A673 (cell line): ENCODE data around the gene DMKN. TPM values are rescaled to one million over a fixed set of nuclear protein-coding genes. Genes with fewer than 3 reads are reported as not detected.

Experiments
- BruUV-seq: library from RNA; stranded (reverse); fragments of 400-500 nt; replicated peaks from 2 replicates; lab custom pipeline; 2021; lab: Mats Ljungman, UMichigan
- CTCF ChIA-PET: fragments of 300-600 bp; sonication (Branson Sonifier 250); formaldehyde crosslinking; loops from one replicate; lab custom pipeline; 2022; ENCODE audit warnings: antibody characterized with exemption; lab: Charles Lee
- POLR2A ChIA-PET: fragments of 300-600 bp; sonication (Branson Sonifier 250); formaldehyde crosslinking; loops from one replicate; lab custom pipeline; 2022; ENCODE audit warnings: antibody characterized with exemption; ENCODE audit not compliant: low non-redundant PET; lab: Charles Lee
- DNase-seq: peaks from one replicate; pipeline ENCODE4 v3.0.0-alpha.2; 2015; ENCODE audit warnings: low spot score
- H3K27ac ChIP-seq: fragments of 200-600 bp; sonication (generic); 2 replicates; pipeline ENCODE4 v1.5.1; 2016; ENCODE audit warnings: mixed run types, low read depth, mild to moderate bottlenecking, mixed read lengths, antibody characterized with exemption, low read length; ENCODE audit not compliant: poor library complexity, severe bottlenecking
- H3K27me3 ChIP-seq: fragments of 200-600 bp; sonication (generic); replicated peaks from 2 replicates; pipeline ENCODE4 v1.6.1; 2017; ENCODE audit warnings: mixed run types, low read depth, mild to moderate bottlenecking, mixed read lengths, antibody characterized with exemption, low read length; ENCODE audit not compliant: insufficient read depth, poor library complexity
- H3K36me3 ChIP-seq: fragments of 200-600 bp; sonication (generic); 2 replicates; pipeline ENCODE4 v1.6.1; 2016; ENCODE audit warnings: mixed run types, mild to moderate bottlenecking, mixed read lengths, antibody characterized with exemption, low read length; ENCODE audit not compliant: insufficient read depth, poor library complexity, severe bottlenecking
- H3K4me1 ChIP-seq: fragments of 200-600 bp; sonication (generic); 2 replicates; pipeline ENCODE4 v1.6.1; 2017; ENCODE audit warnings: mixed run types, mild to moderate bottlenecking, mixed read lengths, antibody characterized with exemption, low read length; ENCODE audit not compliant: insufficient read depth, poor library complexity, severe bottlenecking
- H3K4me3 ChIP-seq: fragments of 200-600 bp; sonication (generic); 2 replicates; pipeline ENCODE4 v1.5.1; 2016; ENCODE audit warnings: low read depth, mixed run types, mild to moderate bottlenecking, mixed read lengths, low read length; ENCODE audit not compliant: poor library complexity, severe bottlenecking
- H3K9me3 ChIP-seq: fragments of 200-600 bp; sonication (generic); 2 replicates; pipeline ENCODE4 v1.6.1; 2016; ENCODE audit warnings: mixed run types, low read depth, mild to moderate bottlenecking, mixed read lengths, antibody characterized with exemption, low read length; ENCODE audit not compliant: poor library complexity, severe bottlenecking
- EZH2 ChIP-seq: fragments of 200-600 bp; sonication (generic); IDR thresholded peaks from 2 replicates; pipeline ENCODE4 v1.6.1; 2017; ENCODE audit warnings: borderline replicate concordance, low read depth, mild to moderate bottlenecking, mixed read lengths, antibody characterized with exemption, low read length; ENCODE audit not compliant: poor library complexity, severe bottlenecking
- intact Hi-C: fragments of 100-400 bp; cut with micrococcal nuclease; formaldehyde crosslinking; loops from one replicate; pipeline ENCODE4 v1.10.0; 2022; ENCODE audit not compliant: unreplicated experiment
- total RNA-seq: library from RNA; stranded (reverse); gene quantifications from 2 replicates; pipeline ENCODE4 v1.2.3, GENCODE V29; 2021
- TF ChIP-seq, protein P1 (sequence below): fragments of 300-800, 200-600 bp; sonication (generic); conservative IDR thresholded peaks from 2 replicates; pipeline ENCODE4 v1.5.1; 2017; ENCODE audit warnings: low read depth, mild to moderate bottlenecking, antibody characterized with exemption, low read length, moderate library complexity, mixed read lengths

The DMKN gene
- total RNA-seq, 1 experiment from 2014 or later: not detected

DNA sequence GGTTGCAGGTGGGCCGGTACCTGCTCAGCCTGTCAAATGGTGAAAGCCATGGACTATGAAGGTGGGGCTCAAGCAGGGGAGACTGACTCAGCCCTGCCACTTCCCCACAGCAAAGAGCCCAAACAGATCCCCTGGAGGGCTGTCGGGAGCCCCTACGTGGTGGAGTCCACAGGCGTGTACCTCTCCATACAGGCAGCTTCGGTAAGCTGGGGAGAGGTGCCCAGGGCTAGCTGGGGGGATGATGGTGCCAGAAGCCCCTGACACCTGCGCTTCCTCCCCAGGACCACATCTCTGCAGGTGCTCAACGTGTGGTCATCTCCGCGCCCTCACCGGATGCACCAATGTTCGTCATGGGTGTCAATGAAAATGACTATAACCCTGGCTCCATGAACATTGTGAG is 28.8 kb upstream of the DMKN start:
- intact Hi-C loops: no loop called here
- peaks cover 11% of the 10 kb centered on the region for H3K4me1 ChIP-seq
- no peak for DNase-seq
- H3K27ac ChIP-seq: no peak overlapping the region
- no peaks in the 10 kb centered on the region for H3K9me3 ChIP-seq
- H3K27me3 ChIP-seq: no peaks in the 10 kb centered on the region
- no peaks in the 10 kb centered on the region for H3K36me3 ChIP-seq
- POLR2A ChIA-PET: no interaction called here
- CTCF ChIA-PET: no interaction called here
- no TSS peak for BruUV-seq
- TF ChIP-seq EZH2: no peak
- TF ChIP-seq, protein P1, sequence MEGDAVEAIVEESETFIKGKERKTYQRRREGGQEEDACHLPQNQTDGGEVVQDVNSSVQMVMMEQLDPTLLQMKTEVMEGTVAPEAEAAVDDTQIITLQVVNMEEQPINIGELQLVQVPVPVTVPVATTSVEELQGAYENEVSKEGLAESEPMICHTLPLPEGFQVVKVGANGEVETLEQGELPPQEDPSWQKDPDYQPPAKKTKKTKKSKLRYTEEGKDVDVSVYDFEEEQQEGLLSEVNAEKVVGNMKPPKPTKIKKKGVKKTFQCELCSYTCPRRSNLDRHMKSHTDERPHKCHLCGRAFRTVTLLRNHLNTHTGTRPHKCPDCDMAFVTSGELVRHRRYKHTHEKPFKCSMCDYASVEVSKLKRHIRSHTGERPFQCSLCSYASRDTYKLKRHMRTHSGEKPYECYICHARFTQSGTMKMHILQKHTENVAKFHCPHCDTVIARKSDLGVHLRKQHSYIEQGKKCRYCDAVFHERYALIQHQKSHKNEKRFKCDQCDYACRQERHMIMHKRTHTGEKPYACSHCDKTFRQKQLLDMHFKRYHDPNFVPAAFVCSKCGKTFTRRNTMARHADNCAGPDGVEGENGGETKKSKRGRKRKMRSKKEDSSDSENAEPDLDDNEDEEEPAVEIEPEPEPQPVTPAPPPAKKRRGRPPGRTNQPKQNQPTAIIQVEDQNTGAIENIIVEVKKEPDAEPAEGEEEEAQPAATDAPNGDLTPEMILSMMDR: no peak
- H3K4me3 ChIP-seq: no peak overlapping the region

DNA sequence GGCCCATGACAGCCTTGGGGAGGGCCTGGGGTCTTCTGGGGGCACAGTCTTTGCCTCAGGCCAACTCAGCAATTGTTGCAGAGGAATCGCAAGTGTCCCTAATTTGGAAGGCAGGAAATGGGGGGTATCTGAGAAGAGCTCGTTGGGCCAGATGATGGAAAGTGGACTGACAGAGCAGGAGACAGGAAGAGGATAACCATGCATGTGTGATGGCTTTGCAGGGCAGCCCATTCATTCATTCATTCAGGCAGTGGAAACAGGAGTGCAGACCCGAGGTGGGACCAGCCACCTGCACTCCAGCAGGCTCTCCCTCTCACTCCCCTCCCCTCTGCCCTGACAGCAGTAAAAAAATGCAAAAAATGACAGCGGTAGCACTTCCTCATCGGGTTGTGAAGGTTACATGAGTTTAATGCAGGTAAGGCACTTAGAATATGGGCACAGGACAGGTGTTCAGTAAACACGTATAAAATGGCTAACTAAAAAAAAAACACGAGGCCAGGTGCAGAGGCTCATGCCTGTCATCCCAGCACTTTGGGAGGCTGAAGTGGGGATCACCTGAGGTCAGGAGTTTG is 27.0 kb upstream of the DMKN start:
- Histone ChIP-seq H3K27ac (no peak overlapping the region), H3K27me3 (no peaks in the 10 kb centered on the region), H3K4me1 (peaks cover 7% of the 10 kb centered on the region), H3K36me3 (no peaks in the 10 kb centered on the region), H3K4me3 (no peak overlapping the region), H3K9me3 (no peaks in the 10 kb centered on the region)
- intact Hi-C loops: no loop called here
- CTCF ChIA-PET: no interaction called here
- TF ChIP-seq, protein P1: no peak
- no peak for TF ChIP-seq EZH2
- DNase-seq: no peak
- BruUV-seq: no TSS peak
- POLR2A ChIA-PET: no interaction called here

DNA sequence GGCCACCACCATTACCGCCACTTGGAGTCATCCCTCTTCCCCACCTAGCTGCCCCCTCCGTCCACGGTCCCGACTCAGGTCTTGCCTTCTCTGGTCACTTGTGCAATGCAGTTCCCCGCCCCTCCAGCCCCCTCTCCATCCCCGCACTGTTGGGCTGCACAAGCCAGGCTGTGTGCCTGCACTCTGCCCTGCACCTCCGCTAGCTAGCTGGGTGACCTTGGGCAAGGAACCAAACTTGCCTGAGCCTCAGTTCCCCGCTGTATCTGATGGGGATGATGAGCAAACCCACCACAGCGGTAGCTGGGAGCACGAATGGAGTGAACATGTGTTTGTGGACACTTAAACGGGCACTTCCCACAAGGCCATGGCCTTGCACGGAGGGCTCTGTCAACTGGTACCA is 26.4 kb upstream of the DMKN start:
- no peaks in the 10 kb centered on the region for H3K36me3 ChIP-seq
- CTCF ChIA-PET: no interaction called here
- no peaks in the 10 kb centered on the region for H3K9me3 ChIP-seq
- no peak for DNase-seq
- H3K4me3 ChIP-seq: no peak overlapping the region
- H3K4me1 ChIP-seq: peaks cover 7% of the 10 kb centered on the region
- no peak for TF ChIP-seq EZH2
- TF ChIP-seq, protein P1: no peak
- H3K27me3 ChIP-seq: no peaks in the 10 kb centered on the region
- intact Hi-C loops: no loop called here
- BruUV-seq: no TSS peak
- POLR2A ChIA-PET: no interaction called here
- H3K27ac ChIP-seq: no peak overlapping the region
